ENCODE results near the gene RPL22.
A peak's percentile ranks its signal among the peaks of the same experiment; 100 is the strongest.

DNA sequence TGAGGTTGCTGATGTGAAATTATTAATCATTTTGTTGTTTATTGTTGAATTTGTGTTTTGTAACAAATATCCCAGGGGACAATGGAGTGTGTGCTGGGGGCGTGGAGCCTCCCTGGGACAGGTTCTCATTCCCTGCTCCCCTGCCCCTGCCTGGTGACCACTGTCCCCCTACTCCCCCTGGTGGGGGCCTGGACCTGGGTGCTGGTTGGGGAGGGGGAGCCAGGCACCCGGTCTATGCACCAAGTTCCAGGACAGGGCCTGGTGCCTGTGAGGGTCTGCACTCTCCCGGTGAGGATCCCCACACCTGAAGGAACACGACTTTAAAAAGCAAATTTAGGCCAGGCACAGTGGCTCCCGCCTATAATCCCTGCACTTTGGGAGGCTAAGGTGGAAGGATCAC lies 61.6 kb downstream of the RPL22 start:
- TF ChIP-seq SUZ12 (IDR thresholded peaks at IDR 0.05; ENCODE audit: low read length) (no peak), NANOG (IDR thresholded peaks at IDR 0.05; ENCODE audit: insufficient read depth, low read depth, low read length, poor library complexity, severe bottlenecking) (no peak), JUND (IDR thresholded peaks at IDR 0.05; ENCODE audit: low read length) (no peak), KDM1A (IDR thresholded peaks at IDR 0.05; ENCODE audit: borderline replicate concordance, low read length) (no peak), POU5F1 (IDR thresholded peaks at IDR 0.05; ENCODE audit: low read depth, low read length) (no peak), TAF1 (IDR thresholded peaks at IDR 0.05; ENCODE audit: low read depth, low read length) (no peak), POLR2A (IDR thresholded peaks at IDR 0.05; ENCODE audit: control extremely low read depth in 1 of 2, low read depth in 2 of 2, low read length in 2 of 2) (no peak)
- TF ChIP-seq, protein P1, sequence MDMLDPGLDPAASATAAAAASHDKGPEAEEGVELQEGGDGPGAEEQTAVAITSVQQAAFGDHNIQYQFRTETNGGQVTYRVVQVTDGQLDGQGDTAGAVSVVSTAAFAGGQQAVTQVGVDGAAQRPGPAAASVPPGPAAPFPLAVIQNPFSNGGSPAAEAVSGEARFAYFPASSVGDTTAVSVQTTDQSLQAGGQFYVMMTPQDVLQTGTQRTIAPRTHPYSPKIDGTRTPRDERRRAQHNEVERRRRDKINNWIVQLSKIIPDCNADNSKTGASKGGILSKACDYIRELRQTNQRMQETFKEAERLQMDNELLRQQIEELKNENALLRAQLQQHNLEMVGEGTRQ (IDR thresholded peaks at IDR 0.05; ENCODE audit: low read length): no peak
- TF ChIP-seq, protein P2, sequence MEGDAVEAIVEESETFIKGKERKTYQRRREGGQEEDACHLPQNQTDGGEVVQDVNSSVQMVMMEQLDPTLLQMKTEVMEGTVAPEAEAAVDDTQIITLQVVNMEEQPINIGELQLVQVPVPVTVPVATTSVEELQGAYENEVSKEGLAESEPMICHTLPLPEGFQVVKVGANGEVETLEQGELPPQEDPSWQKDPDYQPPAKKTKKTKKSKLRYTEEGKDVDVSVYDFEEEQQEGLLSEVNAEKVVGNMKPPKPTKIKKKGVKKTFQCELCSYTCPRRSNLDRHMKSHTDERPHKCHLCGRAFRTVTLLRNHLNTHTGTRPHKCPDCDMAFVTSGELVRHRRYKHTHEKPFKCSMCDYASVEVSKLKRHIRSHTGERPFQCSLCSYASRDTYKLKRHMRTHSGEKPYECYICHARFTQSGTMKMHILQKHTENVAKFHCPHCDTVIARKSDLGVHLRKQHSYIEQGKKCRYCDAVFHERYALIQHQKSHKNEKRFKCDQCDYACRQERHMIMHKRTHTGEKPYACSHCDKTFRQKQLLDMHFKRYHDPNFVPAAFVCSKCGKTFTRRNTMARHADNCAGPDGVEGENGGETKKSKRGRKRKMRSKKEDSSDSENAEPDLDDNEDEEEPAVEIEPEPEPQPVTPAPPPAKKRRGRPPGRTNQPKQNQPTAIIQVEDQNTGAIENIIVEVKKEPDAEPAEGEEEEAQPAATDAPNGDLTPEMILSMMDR (IDR thresholded peaks at IDR 0.05; ENCODE audit: control extremely low read depth in 1 of 3, insufficient read depth in 1 of 3, low read depth in 1 of 3, low read length in 3 of 3): peak in 2 of 3 experiments; percentile 31 to 35; a peak in 2 of 4 replicates
